Subcutaneous abdominal adipose tissue (tissue), 5 donors: ENCODE measurements around the gene C2CD4A.
A peak's percentile ranks its signal among the peaks of the same experiment; 100 is the strongest.

Experiments
- H3K27ac ChIP-seq: one replicate; pipeline ENCODE4 v1.7.0; 2013; ENCODE audit warnings: low read depth, mild to moderate bottlenecking, inconsistent platforms, low read length, moderate library complexity
- H3K27me3 ChIP-seq, 5 donors: one replicate each; pipeline ENCODE4 v1.7.0; 2013; ENCODE audit warnings: low read length in 5 of 5, inconsistent platforms in 1 of 5; ENCODE audit not compliant: control insufficient read depth in 5 of 5, insufficient read depth in 4 of 5
- H3K36me3 ChIP-seq, 5 donors: one replicate each; pipeline ENCODE4 v1.7.0; 2013; ENCODE audit warnings: low read length in 5 of 5; ENCODE audit not compliant: control insufficient read depth in 5 of 5, insufficient read depth in 5 of 5
- H3K4me1 ChIP-seq, 5 donors: one replicate each; pipeline ENCODE4 v1.7.0; 2013; ENCODE audit warnings: low read length in 5 of 5, mild to moderate bottlenecking in 3 of 5, moderate library complexity in 1 of 5; ENCODE audit not compliant: control insufficient read depth in 5 of 5, insufficient read depth in 5 of 5
- H3K4me3 ChIP-seq, 5 donors: one replicate each; pipeline ENCODE4 v1.7.0; 2013; ENCODE audit warnings: low read length in 5 of 5, low read depth in 1 of 5
- H3K9ac ChIP-seq, 5 donors: one replicate each; pipeline ENCODE4 v1.7.0; 2013; ENCODE audit warnings: low read length in 5 of 5, mild to moderate bottlenecking in 4 of 5, moderate library complexity in 3 of 5
- H3K9me3 ChIP-seq, 5 donors: one replicate each; pipeline ENCODE4 v1.7.0; 2013; ENCODE audit warnings: low read length in 5 of 5; ENCODE audit not compliant: control insufficient read depth in 5 of 5
- donor health status: healthy.
- donor health status: healthy.
- donor health status: healthy.
- donor health status: healthy.
- donor health status: healthy.

C2CD4A gene

DNA sequence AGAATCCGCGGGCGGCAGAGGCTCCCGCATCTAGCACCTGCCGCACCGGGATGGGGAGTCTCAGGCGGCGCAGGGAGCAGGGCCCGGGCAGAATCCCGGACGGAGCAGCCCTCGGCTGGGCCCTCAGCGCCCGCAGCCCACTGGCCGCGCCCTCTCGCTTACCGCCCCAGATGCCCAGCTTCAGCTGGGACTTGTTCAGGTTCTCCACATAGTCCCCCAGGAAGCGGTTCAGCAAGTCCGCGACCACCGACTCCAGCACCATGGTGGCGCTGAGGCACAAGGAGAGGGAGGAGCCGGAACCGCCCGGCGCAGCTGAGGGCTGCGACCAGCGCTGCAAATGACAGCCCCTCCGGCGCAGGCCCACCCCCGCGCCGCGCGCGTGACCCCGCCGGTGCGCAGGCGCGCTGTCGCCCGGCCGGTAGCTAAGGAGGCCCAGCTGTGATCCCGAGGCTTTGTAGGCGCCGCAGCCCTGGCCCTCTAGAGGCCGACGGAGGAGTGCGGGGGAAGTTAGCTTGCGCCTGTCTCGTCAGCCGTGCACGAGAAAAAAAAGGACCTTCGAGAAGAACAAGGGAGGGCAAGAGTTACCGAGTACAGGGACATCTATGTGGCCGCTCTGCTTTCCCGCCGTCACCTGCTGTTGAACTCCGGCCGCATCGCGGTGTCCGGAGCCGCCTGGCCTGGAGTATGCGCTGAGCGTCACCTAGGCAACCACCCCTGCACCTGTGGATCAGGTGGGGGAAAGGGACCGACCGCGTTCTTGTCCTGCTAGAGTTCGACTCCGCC, 6.5 kb upstream of the C2CD4A start, which contains the start of gene VPS13C:
TSS of gene VPS13C (minus strand) at position 335 of the 783 bp plus-strand sequence. CDS start at position 262, 73 bp downstream.
- no peaks in the 10 kb centered on the region for H3K36me3 ChIP-seq
- peaks cover 4 to 30% (median 22%) of the 10 kb centered on the region in 5 donors for H3K4me1 ChIP-seq
- no peaks in the 10 kb centered on the region for H3K9me3 ChIP-seq
- H3K4me3 ChIP-seq: peak within 1 kb of the TSS; percentile 89 to 99 (median 93)
- peak within 1 kb of the TSS; percentile 82 for H3K27ac ChIP-seq
- H3K9ac ChIP-seq: peak within 1 kb of the TSS; percentile 85 to 95 (median 92)
- no peaks in the 10 kb centered on the region for H3K27me3 ChIP-seq

DNA sequence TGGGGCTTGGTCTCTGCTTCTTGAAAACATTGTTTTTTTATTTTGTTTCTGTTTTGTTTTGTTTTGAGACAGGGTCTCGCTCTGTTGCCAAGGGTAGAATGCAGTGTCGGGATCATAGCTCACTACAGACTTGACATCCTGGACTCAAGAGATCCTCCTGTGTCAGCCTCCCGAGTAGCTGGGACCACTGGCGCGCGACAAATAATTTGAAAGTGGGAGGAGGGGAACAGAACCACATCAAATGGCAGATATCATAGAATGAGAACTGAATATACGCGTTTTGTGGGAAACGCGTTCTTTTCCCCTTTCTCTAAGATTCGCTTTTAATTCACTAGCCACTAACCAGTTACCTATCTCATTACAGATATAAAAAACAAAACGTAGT, 5.9 kb upstream of the C2CD4A start:
- Histone ChIP-seq H3K9me3 (no peaks in the 10 kb centered on the region), H3K27ac (peak overlapping the region; percentile 82), H3K9ac (peak overlapping the region; percentile 80 to 95 (median 91)), H3K27me3 (no peaks in the 10 kb centered on the region), H3K4me3 (peak overlapping the region; percentile 87 to 99 (median 93)), H3K36me3 (no peaks in the 10 kb centered on the region), H3K4me1 (peaks cover 4 to 30% (median 22%) of the 10 kb centered on the region in 5 donors)

GRCh38 chr15:62063825-62064635, 2.7 kb upstream of the C2CD4A start:
- H3K27ac ChIP-seq: no peak overlapping the region
- no peaks in the 10 kb centered on the region for H3K27me3 ChIP-seq
- H3K9ac ChIP-seq: no peak overlapping the region
- no peak overlapping the region for H3K4me3 ChIP-seq
- H3K4me1 ChIP-seq: peaks cover 5 to 45% (median 31%) of the 10 kb centered on the region in 5 donors
- H3K36me3 ChIP-seq: no peaks in the 10 kb centered on the region
- H3K9me3 ChIP-seq: no peaks in the 10 kb centered on the region

GRCh38 chr15:62067448-62068044, 769 bp downstream of the C2CD4A start:
- Histone ChIP-seq H3K9me3 (no peaks in the 10 kb centered on the region), H3K27ac (no peak overlapping the region), H3K36me3 (no peaks in the 10 kb centered on the region), H3K4me3 (peak overlapping the region; percentile 69 to 77 (median 71)), H3K4me1 (peaks cover 2 to 24% (median 18%) of the 10 kb centered on the region in 5 donors), H3K27me3 (no peaks in the 10 kb centered on the region), H3K9ac (peak overlapping the region in 2 of 5 donors; percentile 48 to 68)

GRCh38 chr15:62068071-62068809, 1.5 kb downstream of the C2CD4A start:
- H3K4me3 ChIP-seq: peak overlapping the region in 4 of 5 donors; percentile 59 to 75 (median 63)
- peak overlapping the region in 3 of 5 donors; percentile 24 to 51 (median 41) for H3K9ac ChIP-seq
- no peaks in the 10 kb centered on the region for H3K9me3 ChIP-seq
- H3K27ac ChIP-seq: no peak overlapping the region
- no peaks in the 10 kb centered on the region for H3K27me3 ChIP-seq
- H3K4me1 ChIP-seq: peaks cover 2 to 24% (median 18%) of the 10 kb centered on the region in 5 donors
- no peaks in the 10 kb centered on the region for H3K36me3 ChIP-seq

- Histone ChIP-seq H3K27ac (no peak overlapping the region), H3K9ac (peak overlapping the region in 1 of 5 donors; percentile 51), H3K27me3 (no peaks in the 10 kb centered on the region), H3K4me3 (peak overlapping the region in 4 of 5 donors; percentile 59 to 75 (median 63)), H3K9me3 (no peaks in the 10 kb centered on the region), H3K36me3 (no peaks in the 10 kb centered on the region), H3K4me1 (peaks cover 2 to 22% (median 18%) of the 10 kb centered on the region in 5 donors)
Measured at GRCh38 chr15:62068810-62069167, 2.0 kb downstream of the C2CD4A start.

DNA sequence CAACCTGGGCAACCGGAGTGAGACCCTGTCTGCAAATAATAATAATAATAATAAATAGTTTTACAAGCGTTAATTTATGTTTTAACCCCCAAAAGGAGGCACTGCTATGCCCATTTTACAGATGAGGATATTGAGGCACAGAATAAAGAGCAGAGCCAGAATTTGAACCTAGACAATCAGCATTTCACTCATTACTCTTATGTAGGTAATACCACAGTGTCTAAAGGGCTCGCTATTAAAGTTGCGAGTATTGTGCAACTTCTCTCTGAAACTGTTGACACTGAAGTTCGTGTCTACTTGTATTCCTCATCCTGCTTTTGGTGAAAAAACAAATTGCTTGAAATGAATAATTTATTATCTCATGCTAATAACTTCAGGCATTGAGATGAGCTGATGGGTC, 2.8 kb downstream of the C2CD4A start:
- Histone ChIP-seq H3K27me3 (peaks cover 0 to 2% (median 0%) of the 10 kb centered on the region in 5 donors), H3K9me3 (no peaks in the 10 kb centered on the region), H3K4me1 (peaks cover 2 to 22% (median 18%) of the 10 kb centered on the region in 5 donors), H3K9ac (no peak overlapping the region), H3K36me3 (no peaks in the 10 kb centered on the region), H3K27ac (no peak overlapping the region), H3K4me3 (no peak overlapping the region)

DNA sequence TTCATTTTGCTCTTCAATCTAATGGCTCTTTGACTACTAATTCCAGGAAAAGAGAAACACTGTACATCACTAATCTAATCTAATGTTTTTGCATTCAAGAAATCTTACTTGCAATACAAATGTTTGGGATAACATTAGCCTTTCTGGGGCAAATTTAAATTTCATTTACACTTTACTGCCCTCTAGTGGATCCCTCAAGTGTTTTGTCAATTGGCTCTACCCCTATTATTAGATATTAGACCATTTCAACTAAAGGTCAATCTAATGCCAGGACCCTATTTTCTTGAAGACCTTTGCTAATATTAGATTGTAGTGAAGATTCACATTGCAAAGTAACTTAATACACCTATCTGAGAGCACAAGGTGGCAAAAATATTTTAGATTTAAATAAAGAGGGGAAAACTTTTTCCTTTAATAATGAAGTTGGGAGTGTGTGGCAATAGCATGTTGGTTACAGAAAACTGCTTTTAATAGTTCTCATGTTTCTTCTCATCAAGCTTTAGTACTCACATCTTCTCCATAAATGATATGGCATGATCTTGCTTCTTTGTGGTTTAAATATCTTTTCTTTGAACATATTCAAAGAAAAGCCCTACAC, 5.0 kb downstream of the C2CD4A start:
- Histone ChIP-seq H3K4me1 (peaks cover 0 to 17% (median 14%) of the 10 kb centered on the region in 5 donors), H3K27ac (no peak overlapping the region), H3K9me3 (no peaks in the 10 kb centered on the region), H3K9ac (no peak overlapping the region), H3K27me3 (peaks cover 0 to 2% (median 0%) of the 10 kb centered on the region in 5 donors), H3K36me3 (no peaks in the 10 kb centered on the region), H3K4me3 (no peak overlapping the region)

GRCh38 chr15:62075595-62076277, 9.0 kb downstream of the C2CD4A start:
- no peak overlapping the region for H3K4me3 ChIP-seq
- peaks cover 0 to 2% (median 0%) of the 10 kb centered on the region in 5 donors for H3K4me1 ChIP-seq
- H3K27ac ChIP-seq: no peak overlapping the region
- H3K9ac ChIP-seq: no peak overlapping the region
- peaks cover 0 to 2% (median 0%) of the 10 kb centered on the region in 5 donors for H3K27me3 ChIP-seq
- no peaks in the 10 kb centered on the region for H3K36me3 ChIP-seq
- no peaks in the 10 kb centered on the region for H3K9me3 ChIP-seq
